Activated gamma-delta T cell (primary cell): ENCODE data around the gene THRB.

Experiments
- DNase-seq: peaks from one replicate; lab custom pipeline; 2025; lab: John Stamatoyannopoulos, UW

THRB gene

DNA sequence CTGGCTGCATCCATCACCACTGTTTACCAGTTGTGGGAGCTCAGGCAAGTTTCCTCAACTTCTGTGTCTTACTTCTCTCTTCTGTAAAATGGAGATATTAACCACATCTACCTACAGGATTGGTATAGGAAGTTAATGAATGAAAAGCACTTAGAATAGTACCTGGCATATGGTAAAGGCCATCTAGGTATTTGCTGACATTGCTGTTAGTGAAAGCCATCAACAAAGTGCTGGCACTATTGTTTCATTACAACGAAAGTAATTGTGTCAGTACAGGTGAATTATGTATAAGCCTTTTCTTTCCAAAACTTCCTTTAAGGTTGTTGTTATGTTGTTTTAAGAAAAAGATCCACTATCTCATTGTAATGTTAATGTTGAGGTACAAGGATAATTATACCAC, 352.5 kb downstream of the THRB start:
- no peak for DNase-seq

DNA sequence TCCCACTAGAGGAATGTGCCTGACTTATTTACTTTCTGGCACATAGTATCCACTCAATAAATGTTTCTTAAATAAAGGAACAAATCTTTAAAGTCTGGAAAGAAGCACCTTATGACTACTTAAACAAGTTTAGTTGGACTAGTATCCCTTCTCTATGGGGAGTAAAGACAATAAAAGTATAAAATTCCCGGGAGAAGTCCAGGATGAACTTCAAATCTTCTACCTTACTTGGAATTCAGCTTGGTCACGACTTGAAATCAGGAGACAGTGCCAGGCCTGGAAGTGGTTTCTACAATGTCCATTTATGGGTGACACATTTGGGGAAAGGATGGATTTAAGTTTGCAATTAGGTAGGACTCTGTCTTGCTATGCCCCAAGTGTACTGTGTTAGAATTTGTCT, 353.1 kb downstream of the THRB start:
- no peak for DNase-seq

DNA sequence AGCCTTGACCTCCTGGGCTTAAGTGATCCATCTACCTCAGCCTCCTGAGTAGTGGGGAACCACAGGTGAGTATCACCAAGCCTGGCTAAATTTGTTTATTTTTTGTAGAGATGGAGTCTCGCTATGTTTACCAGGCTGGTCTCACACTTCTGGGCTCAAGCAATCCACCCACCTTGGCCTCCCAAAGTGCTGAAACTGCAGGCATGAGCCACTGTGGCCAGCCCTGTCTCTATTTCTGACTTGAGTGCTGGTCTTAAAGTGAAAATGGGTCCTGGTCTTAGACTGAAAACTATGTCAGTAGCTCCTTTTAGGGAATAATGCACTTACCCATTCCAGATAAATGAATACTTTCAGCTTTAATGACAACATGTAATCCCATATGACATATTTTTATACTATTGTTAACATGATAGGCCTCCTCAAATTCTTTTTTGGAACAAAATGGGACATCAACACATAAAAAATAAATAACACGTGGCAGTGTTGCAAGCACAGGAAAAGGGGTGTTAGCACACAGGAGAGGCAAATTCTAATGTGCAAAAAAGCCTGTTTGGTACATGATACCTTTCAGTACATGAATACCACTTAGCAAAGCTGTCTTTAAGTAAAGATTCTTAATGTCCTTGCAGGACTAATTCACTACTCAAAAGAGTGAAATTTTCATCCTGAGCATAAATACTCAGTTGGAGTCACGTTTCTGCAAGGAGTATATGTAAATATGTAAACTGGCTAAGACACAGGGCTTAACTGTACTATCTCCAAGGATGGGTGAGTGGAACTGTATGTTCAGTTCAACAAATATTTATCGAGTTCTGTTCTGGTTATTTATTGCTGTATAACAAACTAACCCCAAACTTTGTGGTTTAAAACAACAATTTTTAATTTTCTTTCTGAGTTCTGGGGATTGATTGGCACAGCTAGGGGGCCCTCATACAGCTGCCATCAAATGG, 354.9 kb downstream of the THRB start:
- DNase-seq = no peak

DNA sequence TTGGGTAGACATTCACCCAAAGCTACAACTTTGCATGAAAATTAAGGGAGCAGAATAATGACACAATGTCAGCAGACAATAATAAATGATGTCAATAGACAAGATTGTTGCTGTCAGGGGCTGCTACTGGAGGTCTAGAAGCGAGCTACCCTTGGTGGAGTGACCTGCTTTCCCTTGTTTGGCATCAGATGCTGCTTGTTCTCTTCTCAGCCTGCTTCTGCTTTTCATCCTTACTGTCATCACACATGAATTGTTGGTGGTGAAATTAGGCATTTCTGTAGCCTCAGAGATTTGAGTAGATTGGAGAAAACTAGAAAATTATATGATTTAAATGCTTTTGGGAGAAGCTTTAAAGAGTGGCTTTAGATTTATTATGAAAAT, 355.8 kb downstream of the THRB start:
- no peak for DNase-seq

DNA sequence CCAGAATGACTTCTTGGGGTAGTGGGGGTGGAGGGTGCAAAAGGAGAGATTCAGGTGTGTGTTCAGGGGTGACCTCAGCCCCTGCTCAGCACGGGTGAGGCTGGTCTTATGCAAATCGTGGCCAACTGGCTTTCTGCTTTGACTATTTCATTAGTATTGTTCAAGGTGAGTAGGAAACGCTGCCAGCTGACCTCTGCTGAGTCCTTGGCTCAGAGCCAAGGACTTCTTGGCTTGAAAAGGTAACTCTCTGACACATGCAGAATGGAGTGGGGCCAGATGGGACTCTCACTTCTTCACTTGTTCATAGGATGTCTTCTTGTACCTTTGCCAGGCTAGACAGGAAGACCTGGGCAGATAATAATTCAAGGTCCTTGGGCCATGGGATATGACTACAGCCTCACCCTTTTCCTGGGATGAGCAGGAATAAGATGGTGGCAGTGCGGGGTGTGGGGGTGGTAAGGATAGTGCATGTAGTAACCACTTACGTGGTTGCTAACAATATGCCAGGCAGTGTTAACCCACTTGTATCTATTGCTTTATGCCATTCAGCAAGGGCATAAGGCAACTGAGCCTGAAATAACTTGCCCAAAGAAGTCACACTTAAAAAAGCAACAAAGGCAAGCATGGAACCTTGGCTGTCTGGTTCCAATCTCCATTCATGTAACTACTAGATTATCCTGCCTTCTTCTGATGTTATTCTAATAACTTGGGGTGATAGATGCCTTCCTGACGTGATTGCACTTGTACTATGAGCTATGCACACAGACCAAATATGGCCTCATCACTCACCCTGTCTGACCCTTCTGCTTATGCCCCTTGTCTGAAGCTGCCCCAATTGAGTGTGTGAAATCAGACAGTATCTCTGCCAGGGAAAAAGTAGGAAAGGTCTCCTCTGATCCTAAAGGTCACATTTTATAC, 356.4 kb downstream of the THRB start:
- no peak for DNase-seq

DNA sequence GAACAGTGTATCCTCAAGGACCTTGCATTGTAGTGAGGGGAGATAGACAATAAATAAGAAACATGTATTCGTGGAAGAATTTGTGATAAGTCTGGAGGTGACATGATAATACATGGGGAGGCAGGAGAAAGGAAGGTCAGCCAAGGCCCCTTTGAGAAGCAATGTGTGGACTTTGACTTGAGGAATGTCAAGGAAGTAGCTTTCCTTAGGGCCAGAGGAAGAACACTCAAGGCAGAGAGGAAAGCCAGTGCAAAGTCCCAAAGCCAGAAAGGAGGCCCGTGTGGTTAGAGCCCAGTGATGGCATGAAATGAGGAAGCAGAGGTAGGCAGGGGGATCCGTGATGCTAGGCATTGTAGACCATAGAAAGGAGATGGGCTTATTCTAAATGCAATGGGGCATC, 357.3 kb downstream of the THRB start:
- DNase-seq = no peak

DNA sequence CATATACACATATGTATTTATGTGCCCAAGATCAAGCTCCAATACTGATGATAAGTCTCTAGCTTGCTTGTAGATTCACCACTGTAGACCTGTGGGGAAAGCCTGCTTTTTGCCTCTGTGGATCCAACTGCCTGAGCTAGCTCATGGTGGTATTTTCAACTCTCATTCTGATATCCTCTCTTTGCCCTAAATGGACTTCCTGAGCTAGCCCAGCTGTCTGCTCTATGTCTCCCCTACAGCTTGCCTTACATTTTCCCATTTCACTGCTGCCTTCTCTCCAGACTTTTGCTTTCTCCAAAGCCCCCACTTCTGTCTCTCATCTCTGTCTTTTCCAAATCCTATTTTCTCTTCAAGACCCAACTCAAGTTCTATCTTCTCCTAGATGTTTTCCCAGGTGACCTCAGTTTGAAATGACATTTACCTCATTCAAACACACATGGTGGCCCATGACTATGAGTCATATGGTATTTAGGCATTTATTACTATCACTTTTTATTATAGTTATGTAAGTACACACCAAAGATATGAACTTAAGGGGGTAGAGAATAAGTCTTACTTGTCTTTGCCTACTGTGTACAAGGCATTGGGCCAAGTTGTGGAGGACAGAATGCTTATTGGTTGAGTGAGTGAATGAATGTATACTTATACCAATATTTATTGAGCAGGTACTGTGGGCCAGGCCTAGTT, 357.9 kb downstream of the THRB start:
- DNase-seq = no peak

DNA sequence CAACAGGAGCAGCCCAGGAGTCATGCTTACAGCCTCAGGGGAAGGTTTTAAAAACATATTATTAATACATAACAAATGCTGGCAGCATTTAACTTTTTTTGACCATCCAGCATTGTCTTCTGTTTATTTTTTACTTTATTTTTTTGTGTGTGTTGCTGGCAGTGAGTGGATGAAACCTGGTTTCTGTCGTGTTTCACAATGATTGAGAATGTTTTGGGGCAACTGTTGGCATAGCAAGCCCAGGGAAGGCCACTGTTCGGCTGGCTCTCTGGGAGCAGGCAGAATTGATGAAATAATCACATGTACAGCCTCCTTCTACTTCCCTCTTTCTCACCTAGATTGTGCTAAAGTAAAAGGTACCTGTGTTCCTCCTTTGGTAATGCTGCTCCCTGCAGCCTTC, 359.4 kb downstream of the THRB start:
- DNase-seq = no peak

DNA sequence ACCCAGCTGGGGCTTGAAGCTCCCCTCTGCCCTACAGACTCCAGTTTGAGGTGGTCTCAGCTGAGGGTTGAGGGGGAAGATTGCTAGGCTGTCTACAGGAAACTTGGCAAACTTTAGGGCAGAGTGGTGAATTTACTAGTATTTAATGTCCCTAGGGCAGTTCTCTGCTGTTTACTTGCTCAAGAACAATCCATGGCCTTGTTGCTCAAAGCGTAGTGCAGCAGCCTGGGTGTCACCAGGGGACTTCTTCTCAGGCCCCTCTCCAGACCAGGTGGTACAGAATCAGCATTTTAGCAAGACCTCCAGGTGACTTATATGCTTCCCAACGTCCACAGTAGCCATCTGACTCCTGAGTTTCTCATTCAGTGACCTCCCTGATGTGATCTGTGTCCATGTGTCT, 360.7 kb downstream of the THRB start:
- DNase-seq = no peak

DNA sequence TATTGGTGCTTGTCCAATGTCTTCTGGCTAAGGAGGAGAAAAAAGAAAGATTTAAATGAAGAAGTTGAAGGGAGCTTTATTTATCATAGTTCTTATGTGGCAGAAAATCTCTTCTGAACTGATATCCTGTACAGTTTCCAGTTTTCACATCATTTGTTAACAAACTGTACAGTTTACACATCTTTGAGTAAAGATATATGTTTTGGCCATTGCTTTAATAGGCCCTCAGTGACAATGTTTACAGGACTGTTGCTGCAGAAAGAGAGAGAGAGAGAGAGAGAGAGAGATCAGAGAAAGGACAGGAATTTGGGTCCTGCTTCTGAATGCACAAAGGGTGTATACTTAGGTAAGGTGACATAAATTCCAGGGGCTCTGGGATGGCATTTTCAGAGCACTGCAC, 361.2 kb downstream of the THRB start:
- DNase-seq = no peak

DNA sequence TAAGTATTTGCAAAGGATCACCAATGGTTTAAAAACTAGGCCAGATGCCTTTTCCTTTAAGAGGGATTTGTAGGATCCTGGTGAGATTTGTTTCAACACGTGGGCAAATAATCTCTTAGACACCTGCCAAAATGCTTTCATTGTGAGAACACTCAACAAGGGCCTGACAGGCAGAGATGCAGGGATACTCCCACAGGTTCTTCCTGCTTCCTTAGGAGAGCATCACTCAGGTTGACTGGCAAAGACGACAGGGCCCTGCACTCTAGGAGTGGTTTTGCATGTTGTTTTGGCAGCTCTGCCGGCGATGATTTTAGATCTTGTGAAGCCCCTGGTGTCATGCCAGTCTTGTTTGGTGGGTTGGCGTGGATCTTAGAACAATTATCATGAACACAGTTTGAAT, 365.1 kb downstream of the THRB start:
- no peak for DNase-seq

DNA sequence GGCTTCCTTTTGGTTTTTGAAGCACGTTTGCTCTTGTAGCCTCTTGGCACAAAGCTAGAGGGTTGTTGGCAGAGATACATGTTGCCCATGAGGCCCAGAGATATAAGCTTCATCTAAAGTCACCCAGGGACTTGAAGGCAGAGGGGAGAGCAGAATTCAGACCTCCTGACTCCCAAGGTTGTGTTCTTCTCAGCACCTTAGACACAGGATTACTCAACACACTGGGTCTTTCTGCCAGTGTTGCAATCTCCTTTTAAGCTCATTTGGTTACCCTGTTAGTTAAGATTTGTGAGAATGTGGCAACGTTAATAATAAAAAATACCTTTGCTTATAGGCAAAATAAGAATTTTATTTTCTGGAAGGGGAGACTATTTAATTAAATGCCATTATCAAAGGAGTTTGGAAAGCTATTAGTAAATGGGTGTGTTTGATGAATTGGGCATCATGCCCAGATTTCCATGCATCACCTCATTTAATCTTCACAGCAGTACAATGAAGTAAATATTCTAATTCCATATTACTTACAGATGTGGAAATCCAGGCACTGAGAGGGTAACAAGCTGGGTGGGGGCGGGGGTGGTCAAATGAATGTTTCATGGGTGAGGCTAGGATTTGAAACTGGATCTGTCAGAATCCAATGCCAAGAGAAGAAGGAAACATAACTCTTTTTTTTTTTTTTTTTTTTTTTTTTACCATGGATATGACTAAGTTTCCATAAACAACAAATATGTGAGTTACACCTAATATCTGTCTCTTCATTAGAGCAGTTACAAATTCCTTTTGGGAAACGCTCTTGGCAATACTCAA, 366.2 kb downstream of the THRB start:
- DNase-seq = no peak

DNA sequence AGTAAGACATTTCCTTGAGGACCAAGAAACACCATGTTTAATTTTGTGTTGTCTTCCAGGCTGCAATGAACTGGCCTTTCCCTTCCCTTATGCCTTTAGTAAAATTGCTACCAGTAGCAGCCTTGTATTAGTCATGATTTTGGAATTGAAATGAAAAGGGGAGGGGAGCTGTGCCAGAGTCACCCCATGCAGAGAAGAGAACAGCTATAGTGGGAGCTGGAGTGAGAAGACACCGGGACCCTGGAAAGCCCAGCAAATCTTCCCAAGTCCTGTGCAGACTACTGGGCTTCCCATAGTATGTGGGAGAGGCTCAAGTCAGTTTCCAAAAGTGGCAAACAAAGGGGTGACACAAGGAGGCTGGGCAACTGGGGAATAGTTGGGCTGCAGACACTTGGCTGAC, 371.1 kb downstream of the THRB start:
- DNase-seq = no peak

DNA sequence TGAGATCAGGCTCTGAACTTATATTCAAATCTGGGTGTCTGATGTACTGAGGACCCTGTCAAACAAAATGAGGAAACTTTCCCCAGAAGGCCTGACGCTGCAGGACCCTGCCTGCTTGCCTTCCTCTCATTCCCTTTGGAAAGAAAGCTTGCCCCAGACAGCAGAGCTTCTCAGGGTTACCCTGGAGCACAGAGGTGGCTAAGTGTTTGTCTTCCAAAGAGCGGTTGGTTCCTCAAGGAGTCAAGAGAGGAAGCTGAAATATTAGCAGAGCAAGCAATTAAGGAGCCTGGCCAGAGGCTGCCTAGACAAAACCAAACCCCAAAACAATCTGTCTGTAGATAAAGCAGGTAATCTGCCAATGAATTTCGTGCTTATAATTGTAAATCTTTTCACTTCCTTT, 374.2 kb downstream of the THRB start:
- DNase-seq = no peak

DNA sequence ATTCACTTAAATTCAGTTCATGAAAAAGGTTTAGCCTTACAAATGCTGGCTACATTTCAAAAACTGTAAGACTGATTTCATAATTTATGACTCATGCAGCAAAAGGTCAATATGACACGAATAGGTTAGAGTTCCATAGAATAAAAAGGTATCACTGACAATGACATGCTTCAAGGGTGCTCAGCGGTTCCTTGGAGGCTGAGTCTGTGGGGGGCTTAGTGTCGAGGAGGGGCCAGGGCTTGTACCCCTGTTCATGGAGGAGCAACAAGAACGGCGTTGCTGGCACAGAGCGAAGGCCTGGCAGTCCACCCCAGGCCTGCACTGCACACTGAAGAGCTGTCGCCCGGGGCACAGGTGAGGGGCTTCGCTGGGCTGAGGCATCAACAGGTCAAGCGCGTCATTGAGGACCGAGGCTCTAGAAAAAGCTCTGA, 375.3 kb downstream of the THRB start:
- DNase-seq = no peak

DNA sequence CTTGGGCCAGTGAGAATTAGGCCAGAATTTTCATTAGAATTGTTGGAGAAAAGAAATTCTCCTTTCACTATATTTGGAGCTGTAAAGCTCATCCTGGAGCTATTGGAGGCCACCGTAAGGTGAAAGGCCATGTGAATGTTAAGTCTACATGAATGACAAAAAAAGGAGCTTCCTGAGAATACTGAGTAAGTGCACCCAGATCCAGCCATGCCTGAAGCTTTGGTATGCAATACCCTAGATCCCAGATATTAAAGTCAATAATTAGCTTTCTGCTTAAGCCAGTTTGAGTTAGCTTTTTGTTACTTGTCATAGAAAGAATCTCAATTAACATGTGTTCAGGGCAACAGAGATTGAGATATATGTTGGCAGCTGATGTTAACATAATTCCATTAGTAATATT, 377.1 kb downstream of the THRB start:
- DNase-seq = no peak

DNA sequence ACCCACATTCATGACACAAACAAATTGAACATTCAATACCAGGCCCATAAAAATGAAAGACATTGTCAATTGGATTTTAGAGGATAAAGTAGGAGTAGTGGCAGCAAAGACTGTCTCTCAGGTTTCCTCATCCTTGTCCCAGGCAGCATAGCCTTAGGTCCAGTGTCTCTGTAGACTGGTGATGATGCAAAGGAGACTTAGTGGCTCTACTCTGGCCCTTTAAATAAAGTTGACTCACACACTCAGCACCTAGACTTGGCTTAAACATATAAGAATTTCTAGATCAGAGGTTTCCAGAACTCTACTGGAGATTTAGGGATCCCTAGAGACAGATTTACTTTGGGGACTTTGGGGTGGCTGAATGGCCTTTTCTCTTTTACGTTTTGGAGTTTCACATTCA, 382.9 kb downstream of the THRB start:
- no peak for DNase-seq

DNA sequence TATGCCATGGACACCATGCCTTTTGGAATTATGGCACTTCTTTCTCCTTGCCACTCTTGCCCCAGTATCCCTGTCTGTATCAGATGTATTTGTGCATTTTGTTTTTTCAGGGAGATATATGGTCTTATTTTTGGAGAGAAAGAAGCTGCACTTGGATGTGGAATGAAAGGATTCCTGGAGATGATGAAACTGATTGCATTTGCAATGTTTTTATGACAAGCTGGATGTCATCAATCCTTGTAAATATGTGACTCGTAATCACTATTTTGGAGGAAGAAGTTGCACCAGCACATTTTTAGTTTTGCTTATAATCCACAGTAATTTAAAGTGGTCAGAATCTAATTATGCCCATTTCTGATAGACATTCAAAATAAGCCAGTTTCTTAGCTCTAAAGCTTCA, 384.6 kb downstream of the THRB start:
- no peak for DNase-seq

DNA sequence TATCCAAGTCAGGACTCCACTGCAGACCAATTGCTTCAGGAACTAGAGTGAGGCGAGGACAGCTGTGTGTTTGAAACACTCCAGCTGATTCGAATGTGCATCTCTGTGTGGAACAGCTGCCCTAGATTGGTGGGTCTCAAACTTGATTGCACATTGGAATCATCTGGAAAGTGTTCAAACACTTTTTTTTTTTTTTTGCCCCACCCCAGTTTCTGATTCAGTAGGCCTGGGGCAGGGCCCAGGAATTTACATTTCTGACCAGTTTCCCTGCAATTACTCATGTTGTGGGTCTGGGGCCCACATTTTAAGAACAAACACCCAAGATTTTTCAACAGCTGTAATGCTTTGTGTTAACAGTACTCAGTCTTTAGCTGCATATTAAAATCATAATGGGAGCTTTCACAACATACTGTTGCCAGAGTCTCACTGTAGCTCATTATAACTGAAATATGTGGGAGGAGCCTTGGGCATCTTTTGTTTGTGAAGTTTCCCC, 392.9 kb downstream of the THRB start:
- DNase-seq = no peak

DNA sequence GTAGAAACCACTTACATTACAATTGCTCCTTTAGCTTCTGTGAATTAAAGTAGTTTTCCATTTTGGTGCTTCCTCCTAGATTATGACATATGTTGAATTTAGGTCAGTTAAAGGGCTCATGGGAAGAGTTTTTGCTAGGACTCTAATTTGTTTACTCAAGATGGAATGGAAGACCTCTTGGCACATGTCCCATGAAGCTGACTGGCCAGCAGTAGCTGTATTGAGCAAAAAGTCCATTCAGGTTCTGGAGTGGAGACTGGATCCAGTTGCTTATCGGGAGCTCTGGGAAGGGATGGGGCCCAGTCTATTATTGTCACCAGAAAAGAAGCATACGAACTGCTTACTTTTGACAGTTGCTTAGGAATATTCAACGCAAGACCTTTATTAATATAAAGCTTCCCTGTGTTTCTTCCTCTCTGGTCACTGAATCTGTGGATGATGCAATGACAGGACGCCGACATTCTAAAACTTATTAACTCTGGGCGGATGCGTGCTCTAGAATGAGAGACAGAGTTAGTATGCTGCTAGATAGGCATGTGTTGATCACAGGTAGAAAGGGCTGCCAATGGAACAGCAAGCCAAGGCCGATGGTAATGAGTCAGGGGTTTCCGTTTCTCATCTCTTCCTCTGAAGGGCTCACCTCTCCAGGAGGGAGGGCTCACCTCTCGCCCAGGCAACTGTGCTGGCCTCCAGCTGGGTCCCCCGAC, 393.8 kb downstream of the THRB start:
- no peak for DNase-seq
